ENCODE measurements around the gene AP3B1. TPM values are rescaled to one million over a fixed set of nuclear protein-coding genes. Genes with fewer than 3 reads are reported as not detected.

AP3B1 gene
- total RNA-seq, 1 experiment from 2014 or later: 41.8 TPM

DNA sequence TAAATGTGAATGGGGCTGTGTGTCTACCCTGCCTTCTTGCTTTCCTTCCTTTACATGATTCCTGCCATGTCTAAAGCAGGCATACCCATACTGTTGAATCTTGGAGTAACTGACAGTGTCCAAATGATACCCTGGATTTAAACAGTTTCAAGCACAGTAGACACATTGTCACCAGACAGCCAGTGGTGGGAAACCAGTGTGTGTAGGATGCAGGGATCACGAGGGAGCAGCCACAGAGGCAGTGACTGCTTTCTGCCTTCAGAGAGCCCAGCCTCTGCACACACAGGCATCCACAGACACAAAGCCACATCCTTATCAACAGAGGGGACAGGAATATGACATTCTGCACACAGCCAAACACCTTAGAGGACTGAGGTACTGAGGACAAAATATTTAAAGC, 334.2 kb downstream of the AP3B1 start:
- no peak for DNase-seq
- Histone ChIP-seq H2AFZ (ENCODE audit: low read length) (no peak overlapping the region), H3K27ac (ENCODE audit: insufficient read length, low read depth, low read length) (no peak overlapping the region), H2BK120ac (ENCODE audit: low read depth, low read length, poor library complexity, severe bottlenecking) (no peak overlapping the region), H3K79me2 (ENCODE audit: insufficient read depth, low read length) (no peaks in the 10 kb centered on the region), H3K14ac (ENCODE audit: insufficient read depth, low read length) (no peak overlapping the region), H3K27me3 (ENCODE audit: insufficient read depth, low read length) (peaks cover 41% of the 10 kb centered on the region; the same call in 1 of the 2 replicates), H3K23me2 (ENCODE audit: insufficient read length, low read depth, low read length, poor library complexity, severe bottlenecking) (peaks cover 6% of the 10 kb centered on the region), H2BK5ac (ENCODE audit: insufficient read length, low read length) (no peak overlapping the region), H4K8ac (replicated peaks; ENCODE audit: insufficient read length, low read depth, low read length) (no peak overlapping the region), H3K56ac (ENCODE audit: insufficient read length, low read depth, low read length) (no peak overlapping the region), H3K18ac (ENCODE audit: insufficient read length, low read depth, low read length) (no peak overlapping the region), H3K4ac (ENCODE audit: low read depth, low read length) (no peak overlapping the region), H4K5ac (ENCODE audit: insufficient read length, low read depth, low read length) (no peak overlapping the region), H2BK12ac (ENCODE audit: insufficient read length, low read depth, low read length) (no peak overlapping the region), H3K9me3 (ENCODE audit: control insufficient read depth, low read depth, low read length) (no peaks in the 10 kb centered on the region), H2BK20ac (ENCODE audit: low read depth, low read length, poor library complexity, severe bottlenecking) (no peak overlapping the region), H2AK5ac (ENCODE audit: insufficient read length, low read length) (no peak overlapping the region), H3K9ac (ENCODE audit: extremely low read depth, insufficient read length, low read length) (no peak overlapping the region), H4K20me1 (ENCODE audit: control insufficient read depth, insufficient read depth, insufficient read length) (no peaks in the 10 kb centered on the region), H3K4me2 (ENCODE audit: insufficient read depth, insufficient read length, low read length) (peak overlapping the region; percentile 37), H3K4me1 (ENCODE audit: insufficient read depth, low read length) (peaks cover 8% of the 10 kb centered on the region; the same call in 1 of the 2 replicates), H4K91ac (ENCODE audit: insufficient read length, low read depth, low read length) (no peak overlapping the region), H3T11ph (ENCODE audit: low read length) (no peak overlapping the region), H3K23ac (ENCODE audit: insufficient read length, low read depth, low read length) (no peak overlapping the region), H3K79me1 (ENCODE audit: insufficient read depth, low read depth, low read length, poor library complexity, severe bottlenecking) (no peaks in the 10 kb centered on the region), H2BK15ac (ENCODE audit: low read depth, low read length) (no peak overlapping the region)
- Mint-ChIP-seq H3K36me3 (ENCODE audit: insufficient read depth in 1 of 3, low read depth in 3 of 3) (no peaks in the 10 kb centered on the region; a peak in 1 of 7 replicates), H3K27me3 (ENCODE audit: low read depth) (peaks cover 97% of the 10 kb centered on the region), H3K4me3 (0 out of 5 replicates have a peak overlapping the region, but pooled peaks of 1 of the 2 experiments have one; percentile 43), H3K4me1 (peaks cover 28 to 33% of the 10 kb centered on the region in 2 experiments), H3K9me3 (peaks cover 0 to 6% of the 10 kb centered on the region in 2 experiments; a peak in 1 of 5 replicates), H3K27ac (no peak overlapping the region)
- no peak for TF ChIP-seq CTCF (conservative IDR thresholded peaks at IDR 0.05)
- no CpG with 5 or more reads among the region's 1 CpG for WGBS (ENCODE audit: extremely low coverage, insufficient read length, low lambda C conversion rate)

Data from H9 (cell line).